PC-9 (cell line): Measurements from ENCODE around the gene GPHN. TPM values are rescaled to one million over a fixed set of nuclear protein-coding genes. Genes with fewer than 3 reads are reported as not detected.

Experiments used
- BruUV-seq: library from RNA; stranded (reverse); fragments of 400-500 nt; replicated peaks from 2 replicates; lab custom pipeline; 2021; lab: Mats Ljungman, UMichigan
- CTCF ChIA-PET: fragments of 300-600 bp; sonication (Branson Sonifier 250); formaldehyde crosslinking; loops from one replicate; lab custom pipeline; 2022; ENCODE audit warnings: antibody characterized with exemption; lab: Charles Lee
- POLR2A ChIA-PET: fragments of 300-600 bp; sonication (Branson Sonifier 250); formaldehyde crosslinking; loops from one replicate; lab custom pipeline; 2022; ENCODE audit warnings: antibody characterized with exemption; ENCODE audit not compliant: unreplicated experiment; lab: Charles Lee
- DNase-seq, 2 experiments: peaks; one replicate each; pipeline versions ENCODE4 v3.0.0 to v3.0.0-alpha.2; 2015 to 2022; ENCODE audit warnings: mixed read lengths in 1 of 2
- H2AFZ ChIP-seq: fragments of 200-600 bp; sonication (generic); 2 replicates; pipeline ENCODE4 v1.8.1; 2017; ENCODE audit warnings: antibody characterized with exemption
- H3F3A ChIP-seq: fragments of 200-600 bp; sonication (generic); 2 replicates; pipeline ENCODE4 v1.8.1; 2017; ENCODE audit warnings: antibody characterized with exemption, mild to moderate bottlenecking, low read depth; ENCODE audit not compliant: insufficient read depth
- H3K27ac ChIP-seq: fragments of 200-600 bp; sonication (generic); 2 replicates; pipeline ENCODE4 v1.6.1; 2016; ENCODE audit warnings: mixed run types
- H3K27me3 ChIP-seq: fragments of 200-600 bp; sonication (generic); 2 replicates; pipeline ENCODE4 v1.6.1; 2016; ENCODE audit warnings: low read depth, mixed run types; ENCODE audit not compliant: insufficient read depth
- H3K36me3 ChIP-seq: fragments of 200-600 bp; sonication (generic); 2 replicates; pipeline ENCODE4 v1.6.1; 2016; ENCODE audit warnings: low read depth, mixed run types
- H3K4me1 ChIP-seq: fragments of 200-600 bp; sonication (generic); replicated peaks from 2 replicates; pipeline ENCODE4 v1.6.1; 2016; ENCODE audit warnings: mixed run types; ENCODE audit not compliant: insufficient read depth
- H3K4me2 ChIP-seq: fragments of 200-600 bp; sonication (generic); 2 replicates; pipeline ENCODE4 v1.6.1; 2017; ENCODE audit warnings: mixed run types
- H3K4me3 ChIP-seq: fragments of 200-600 bp; sonication (generic); 2 replicates; pipeline ENCODE4 v1.6.1; 2016; ENCODE audit warnings: mixed run types
- H3K79me2 ChIP-seq: fragments of 200-600 bp; sonication (generic); 2 replicates; pipeline ENCODE4 v1.6.1; 2017; ENCODE audit warnings: low read depth, mixed run types
- H3K9me2 ChIP-seq: fragments of 200-600 bp; sonication (generic); 2 replicates; pipeline ENCODE4 v1.8.1; 2017; ENCODE audit warnings: mild to moderate bottlenecking; ENCODE audit not compliant: insufficient read depth
- H3K9me3 ChIP-seq: fragments of 200-600 bp; sonication (generic); 2 replicates; pipeline ENCODE4 v1.8.1; 2016; ENCODE audit warnings: low read depth; ENCODE audit not compliant: insufficient read depth
- H4K20me1 ChIP-seq: fragments of 200-600 bp; sonication (generic); 2 replicates; pipeline ENCODE4 v1.8.1; 2017; ENCODE audit not compliant: insufficient read depth
- EZH2 ChIP-seq: fragments of 200-600 bp; sonication (generic); IDR thresholded peaks from 2 replicates; pipeline ENCODE4 v1.8.0; 2017; ENCODE audit warnings: antibody characterized with exemption, low read depth
- intact Hi-C: fragments of 100-400 bp; cut with micrococcal nuclease; formaldehyde crosslinking; loops from one replicate; pipeline ENCODE4 v1.10.0; 2022; ENCODE audit not compliant: unreplicated experiment
- total RNA-seq: library from RNA; stranded (reverse); gene quantifications from 2 replicates; pipeline ENCODE4 v1.2.3, GENCODE V29; 2021
- TF ChIP-seq, protein P1 (sequence below): fragments of 200-600 bp; sonication (generic); conservative IDR thresholded peaks from 2 replicates; pipeline ENCODE4 v1.6.1; 2017; ENCODE audit warnings: mixed run types, antibody characterized with exemption, mild to moderate bottlenecking, moderate library complexity

The GPHN gene
- total RNA-seq, 1 experiment from 2014 or later = 18.3 TPM

DNA sequence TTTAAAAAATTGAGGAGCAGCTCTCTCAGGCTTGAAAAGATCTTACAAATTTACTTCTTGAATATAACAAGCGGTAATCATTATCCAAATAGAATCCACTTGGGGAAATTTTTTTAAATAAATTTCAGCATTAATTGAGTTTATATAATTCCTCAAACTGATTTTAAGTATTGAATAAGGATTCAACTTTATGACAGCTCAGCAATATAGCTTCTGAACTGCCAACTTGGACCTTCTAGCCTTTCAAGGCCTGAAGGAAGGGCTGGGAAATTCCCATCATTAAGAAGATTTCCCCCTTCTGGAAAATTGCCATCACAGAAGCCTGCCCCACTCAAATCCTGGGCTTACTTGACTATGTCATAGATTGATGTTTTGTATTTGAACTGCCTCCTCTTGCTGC, 623.7 kb downstream of the GPHN start:
- Histone ChIP-seq H3K27me3 (no peaks in the 10 kb centered on the region), H3K27ac (no peak overlapping the region), H3F3A (no peaks in the 10 kb centered on the region), H2AFZ (no peak overlapping the region), H3K4me1 (no peaks in the 10 kb centered on the region), H3K79me2 (no peaks in the 10 kb centered on the region), H3K9me2 (no peaks in the 10 kb centered on the region), H3K36me3 (no peaks in the 10 kb centered on the region), H3K9me3 (no peaks in the 10 kb centered on the region), H4K20me1 (no peaks in the 10 kb centered on the region), H3K4me2 (no peak overlapping the region), H3K4me3 (no peak overlapping the region)
- no peak for DNase-seq
- ChIA-PET CTCF (interaction anchor here (0.6 kb wide), 1 partner anchor 184 kb away, joined by 6 read pairs; no protein-coding TSS in a partner anchor), POLR2A (no interaction called here)
- intact Hi-C loops = no loop called here
- no TSS peak for BruUV-seq
- TF ChIP-seq, protein P1, sequence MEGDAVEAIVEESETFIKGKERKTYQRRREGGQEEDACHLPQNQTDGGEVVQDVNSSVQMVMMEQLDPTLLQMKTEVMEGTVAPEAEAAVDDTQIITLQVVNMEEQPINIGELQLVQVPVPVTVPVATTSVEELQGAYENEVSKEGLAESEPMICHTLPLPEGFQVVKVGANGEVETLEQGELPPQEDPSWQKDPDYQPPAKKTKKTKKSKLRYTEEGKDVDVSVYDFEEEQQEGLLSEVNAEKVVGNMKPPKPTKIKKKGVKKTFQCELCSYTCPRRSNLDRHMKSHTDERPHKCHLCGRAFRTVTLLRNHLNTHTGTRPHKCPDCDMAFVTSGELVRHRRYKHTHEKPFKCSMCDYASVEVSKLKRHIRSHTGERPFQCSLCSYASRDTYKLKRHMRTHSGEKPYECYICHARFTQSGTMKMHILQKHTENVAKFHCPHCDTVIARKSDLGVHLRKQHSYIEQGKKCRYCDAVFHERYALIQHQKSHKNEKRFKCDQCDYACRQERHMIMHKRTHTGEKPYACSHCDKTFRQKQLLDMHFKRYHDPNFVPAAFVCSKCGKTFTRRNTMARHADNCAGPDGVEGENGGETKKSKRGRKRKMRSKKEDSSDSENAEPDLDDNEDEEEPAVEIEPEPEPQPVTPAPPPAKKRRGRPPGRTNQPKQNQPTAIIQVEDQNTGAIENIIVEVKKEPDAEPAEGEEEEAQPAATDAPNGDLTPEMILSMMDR = no peak
- no peak for TF ChIP-seq EZH2

- Histone ChIP-seq H3K9me2 (no peaks in the 10 kb centered on the region), H3K36me3 (no peaks in the 10 kb centered on the region), H3K4me3 (no peak overlapping the region), H3K27ac (no peak overlapping the region), H3K9me3 (no peaks in the 10 kb centered on the region), H4K20me1 (no peaks in the 10 kb centered on the region), H3F3A (no peaks in the 10 kb centered on the region), H3K27me3 (no peaks in the 10 kb centered on the region), H3K79me2 (no peaks in the 10 kb centered on the region), H3K4me2 (no peak overlapping the region), H3K4me1 (no peaks in the 10 kb centered on the region), H2AFZ (no peak overlapping the region)
- BruUV-seq = no TSS peak
- ChIA-PET POLR2A (no interaction called here), CTCF (no interaction called here)
- TF ChIP-seq, protein P1 = no peak
- TF ChIP-seq EZH2 = no peak
- intact Hi-C loops = no loop called here
- DNase-seq = no peak
Measured at GRCh38 chr14:67133144-67133543, 625.2 kb downstream of the GPHN start.

GRCh38 chr14:67133595-67134441, 625.9 kb downstream of the GPHN start:
- intact Hi-C loops = no loop called here
- Histone ChIP-seq H3K27me3 (no peaks in the 10 kb centered on the region), H3K4me2 (no peak overlapping the region), H3F3A (no peaks in the 10 kb centered on the region), H3K4me3 (no peak overlapping the region), H4K20me1 (no peaks in the 10 kb centered on the region), H3K79me2 (no peaks in the 10 kb centered on the region), H3K27ac (no peak overlapping the region), H2AFZ (no peak overlapping the region), H3K9me2 (no peaks in the 10 kb centered on the region), H3K9me3 (no peaks in the 10 kb centered on the region), H3K4me1 (no peaks in the 10 kb centered on the region), H3K36me3 (no peaks in the 10 kb centered on the region)
- BruUV-seq = no TSS peak
- TF ChIP-seq, protein P1 = no peak
- TF ChIP-seq EZH2 = no peak
- ChIA-PET POLR2A (no interaction called here), CTCF (no interaction called here)
- no peak for DNase-seq
